Stimulated activated naive CD8-positive, alpha-beta T cell treated with anti-CD3 and anti-CD28 coated beads, Interleukin-15, Interleukin-2, amounts not matched to agents 100 ng/mL and 50 ng/mL, for 24 hours (primary cell): ENCODE results near the gene UBASH3B.
"Not testable (repeated sequence)": the region's sequence is repeated elsewhere in the genome, so short reads cannot be mapped to it uniquely, and the experiment has no call there.

ENCODE experiments used
- H3K27ac Mint-ChIP-seq: one replicate; pipeline ENCODE4 v1.8.0; 2021; ENCODE audit warnings: mild to moderate bottlenecking, mixed read lengths
- H3K27me3 Mint-ChIP-seq: one replicate; pipeline ENCODE4 v1.8.0; 2021; ENCODE audit warnings: mixed read lengths
- H3K36me3 Mint-ChIP-seq: one replicate; pipeline ENCODE4 v1.8.0; 2021; ENCODE audit warnings: low read depth, mixed read lengths
- H3K4me1 Mint-ChIP-seq: one replicate; pipeline ENCODE4 v1.8.0; 2021; ENCODE audit warnings: low read depth, mixed read lengths
- H3K4me3 Mint-ChIP-seq: one replicate; pipeline ENCODE4 v1.8.0; 2021; ENCODE audit warnings: mild to moderate bottlenecking, mixed read lengths
- H3K9me3 Mint-ChIP-seq: one replicate; pipeline ENCODE4 v1.8.0; 2021; ENCODE audit warnings: mixed read lengths

UBASH3B gene

GRCh38 chr11:122811721-122812120, 156.2 kb downstream of the UBASH3B start:
- no peak overlapping the region for H3K27ac Mint-ChIP-seq
- no peaks in the 10 kb centered on the region for H3K27me3 Mint-ChIP-seq
- H3K4me1 Mint-ChIP-seq = peaks cover 75% of the 10 kb centered on the region
- no peaks in the 10 kb centered on the region for H3K9me3 Mint-ChIP-seq
- H3K36me3 Mint-ChIP-seq = peaks cover 45% of the 10 kb centered on the region
- no peak overlapping the region for H3K4me3 Mint-ChIP-seq

GRCh38 chr11:122812638-122813037, 157.1 kb downstream of the UBASH3B start:
- no peaks in the 10 kb centered on the region for H3K9me3 Mint-ChIP-seq
- no peak overlapping the region for H3K27ac Mint-ChIP-seq
- H3K36me3 Mint-ChIP-seq = peaks cover 39% of the 10 kb centered on the region
- peaks cover 77% of the 10 kb centered on the region for H3K4me1 Mint-ChIP-seq
- no peaks in the 10 kb centered on the region for H3K27me3 Mint-ChIP-seq
- H3K4me3 Mint-ChIP-seq = no peak overlapping the region

- no peak overlapping the region for H3K27ac Mint-ChIP-seq
- no peaks in the 10 kb centered on the region for H3K27me3 Mint-ChIP-seq
- H3K36me3 Mint-ChIP-seq = peaks cover 36% of the 10 kb centered on the region
- H3K4me1 Mint-ChIP-seq = peaks cover 70% of the 10 kb centered on the region
- H3K9me3 Mint-ChIP-seq = no peaks in the 10 kb centered on the region
- H3K4me3 Mint-ChIP-seq = no peak overlapping the region
Observed at GRCh38 chr11:122813176-122813893, 157.8 kb downstream of the UBASH3B start.

- H3K4me1 Mint-ChIP-seq = peaks cover 64% of the 10 kb centered on the region
- no peaks in the 10 kb centered on the region for H3K27me3 Mint-ChIP-seq
- no peak overlapping the region for H3K27ac Mint-ChIP-seq
Observed at GRCh38 chr11:122813894-122814270, 158.4 kb downstream of the UBASH3B start.

GRCh38 chr11:122814401-122814800, 158.9 kb downstream of the UBASH3B start:
- no peaks in the 10 kb centered on the region for H3K27me3 Mint-ChIP-seq
- peaks cover 59% of the 10 kb centered on the region for H3K4me1 Mint-ChIP-seq
- peaks cover 39% of the 10 kb centered on the region for H3K36me3 Mint-ChIP-seq
- H3K4me3 Mint-ChIP-seq = no peak overlapping the region
- H3K9me3 Mint-ChIP-seq = peaks cover 6% of the 10 kb centered on the region
- H3K27ac Mint-ChIP-seq = no peak overlapping the region

More at GRCh38 chr11:122813894-122814270, 158.4 kb downstream of the UBASH3B start:
- Mint-ChIP-seq H3K36me3 (peaks cover 37% of the 10 kb centered on the region), H3K9me3 (peaks cover 2% of the 10 kb centered on the region), H3K4me3 (no peak overlapping the region)

- Mint-ChIP-seq H3K9me3 (peaks cover 11% of the 10 kb centered on the region), H3K4me1 (peaks cover 52% of the 10 kb centered on the region), H3K27me3 (no peaks in the 10 kb centered on the region), H3K36me3 (peaks cover 39% of the 10 kb centered on the region), H3K27ac (no peak overlapping the region), H3K4me3 (no peak overlapping the region)
Observed at GRCh38 chr11:122815900-122816299, 160.4 kb downstream of the UBASH3B start.

GRCh38 chr11:122816761-122817520, 161.4 kb downstream of the UBASH3B start:
- Mint-ChIP-seq H3K27ac (peak overlapping the region; percentile 10), H3K9me3 (peaks cover 11% of the 10 kb centered on the region), H3K36me3 (peaks cover 32% of the 10 kb centered on the region), H3K27me3 (no peaks in the 10 kb centered on the region), H3K4me3 (no peak overlapping the region), H3K4me1 (peaks cover 55% of the 10 kb centered on the region)

GRCh38 chr11:122820158-122820557, 164.6 kb downstream of the UBASH3B start:
- peaks cover 11% of the 10 kb centered on the region for H3K9me3 Mint-ChIP-seq
- H3K27ac Mint-ChIP-seq = no peak overlapping the region
- no peaks in the 10 kb centered on the region for H3K27me3 Mint-ChIP-seq
- peaks cover 30% of the 10 kb centered on the region for H3K36me3 Mint-ChIP-seq
- no peak overlapping the region for H3K4me3 Mint-ChIP-seq
- peaks cover 32% of the 10 kb centered on the region for H3K4me1 Mint-ChIP-seq

- peaks cover 30% of the 10 kb centered on the region for H3K36me3 Mint-ChIP-seq
- H3K27ac Mint-ChIP-seq = no peak overlapping the region
Observed at GRCh38 chr11:122821169-122821568, 165.6 kb downstream of the UBASH3B start.

GRCh38 chr11:122822241-122822640, 166.7 kb downstream of the UBASH3B start:
- Mint-ChIP-seq H3K4me3 (no peak overlapping the region), H3K9me3 (peaks cover 11% of the 10 kb centered on the region), H3K36me3 (peaks cover 30% of the 10 kb centered on the region), H3K27me3 (no peaks in the 10 kb centered on the region), H3K27ac (no peak overlapping the region), H3K4me1 (peaks cover 16% of the 10 kb centered on the region)

More at GRCh38 chr11:122821169-122821568, 165.6 kb downstream of the UBASH3B start:
- H3K4me3 Mint-ChIP-seq = no peak overlapping the region
- H3K27me3 Mint-ChIP-seq = no peaks in the 10 kb centered on the region
- peaks cover 24% of the 10 kb centered on the region for H3K4me1 Mint-ChIP-seq
- peaks cover 11% of the 10 kb centered on the region for H3K9me3 Mint-ChIP-seq

GRCh38 chr11:122823564-122823963, 168.0 kb downstream of the UBASH3B start:
- H3K4me1 Mint-ChIP-seq = peaks cover 16% of the 10 kb centered on the region
- no peak overlapping the region for H3K4me3 Mint-ChIP-seq
- no peaks in the 10 kb centered on the region for H3K27me3 Mint-ChIP-seq
- peaks cover 26% of the 10 kb centered on the region for H3K36me3 Mint-ChIP-seq
- H3K9me3 Mint-ChIP-seq = peaks cover 11% of the 10 kb centered on the region
- H3K27ac Mint-ChIP-seq = no peak overlapping the region

- H3K27ac Mint-ChIP-seq, H3K9me3 Mint-ChIP-seq, H3K4me3 Mint-ChIP-seq, H3K36me3 Mint-ChIP-seq, H3K27me3 Mint-ChIP-seq: not testable (repeated sequence)
- peaks cover 28% of the 10 kb centered on the region for H3K4me1 Mint-ChIP-seq
Observed at GRCh38 chr11:122829371-122829770, 173.8 kb downstream of the UBASH3B start.

- Mint-ChIP-seq H3K27ac (peak overlapping the region; percentile 4), H3K4me1 (peaks cover 55% of the 10 kb centered on the region), H3K4me3 (peak overlapping the region; percentile 17)
- not testable (repeated sequence) for H3K36me3 Mint-ChIP-seq, H3K27me3 Mint-ChIP-seq, H3K9me3 Mint-ChIP-seq
Observed at GRCh38 chr11:122832297-122832696, 176.8 kb downstream of the UBASH3B start.

GRCh38 chr11:122832721-122833470, 177.4 kb downstream of the UBASH3B start:
- H3K27me3 Mint-ChIP-seq = no peaks in the 10 kb centered on the region
- H3K9me3 Mint-ChIP-seq = peaks cover 6% of the 10 kb centered on the region
- H3K4me1 Mint-ChIP-seq = peaks cover 61% of the 10 kb centered on the region
- peak overlapping the region; percentile 32 for H3K27ac Mint-ChIP-seq
- peaks cover 6% of the 10 kb centered on the region for H3K36me3 Mint-ChIP-seq
- H3K4me3 Mint-ChIP-seq = peak overlapping the region; percentile 17
